Ishikawa (cell line): Measurements from ENCODE around the gene ZBTB20.

Experiments
- CEBPB ChIP-seq: IDR thresholded peaks from 2 replicates; pipeline ENCODE4 v1.6.1; 2012
- CREB1 ChIP-seq: IDR thresholded peaks from 2 replicates; pipeline ENCODE4 v1.6.1; 2012; ENCODE audit warnings: low read depth
- EGR1 ChIP-seq: IDR thresholded peaks from 2 replicates; pipeline ENCODE4 v1.6.1; 2012
- EP300 ChIP-seq: IDR thresholded peaks from 2 replicates; pipeline ENCODE4 v1.6.1; 2012; ENCODE audit warnings: borderline replicate concordance
- FOXM1 ChIP-seq: IDR thresholded peaks from 2 replicates; pipeline ENCODE4 v1.6.1; 2012; ENCODE audit warnings: low read depth, borderline replicate concordance
- MAX ChIP-seq: IDR thresholded peaks from 2 replicates; pipeline ENCODE4 v1.6.1; 2012
- NFIC ChIP-seq: IDR thresholded peaks from 2 replicates; pipeline ENCODE4 v1.6.1; 2012
- RAD21 ChIP-seq: IDR thresholded peaks from 2 replicates; pipeline ENCODE4 v1.6.1; 2012; ENCODE audit warnings: low read depth
- TAF1 ChIP-seq: IDR thresholded peaks from 2 replicates; pipeline ENCODE4 v1.6.1; 2012; ENCODE audit warnings: low read depth, mild to moderate bottlenecking
- TCF12 ChIP-seq: IDR thresholded peaks from 2 replicates; pipeline ENCODE4 v1.6.1; 2012; ENCODE audit warnings: low read depth
- TEAD4 ChIP-seq: IDR thresholded peaks from 2 replicates; pipeline ENCODE4 v1.6.1; 2012
- USF1 ChIP-seq: IDR thresholded peaks from 2 replicates; pipeline ENCODE4 v1.6.1; 2012
- YY1 ChIP-seq: IDR thresholded peaks from 2 replicates; pipeline ENCODE4 v1.6.1; 2012; ENCODE audit warnings: low read depth
- ZBTB7A ChIP-seq: IDR thresholded peaks from 2 replicates; pipeline ENCODE4 v1.6.1; 2012; ENCODE audit warnings: low read depth
- TF ChIP-seq, protein P1 (sequence below): IDR thresholded peaks from 2 replicates; pipeline ENCODE4 v1.6.1; 2012; ENCODE audit warnings: low read depth, mild to moderate bottlenecking

The ZBTB20 gene

GRCh38 chr3:114872050-114872449 lies 275.0 kb downstream of the ZBTB20 start:
- no peak for TF ChIP-seq CEBPB
- no peak for TF ChIP-seq USF1
- TF ChIP-seq EGR1: no peak
- no peak for TF ChIP-seq FOXM1
- TF ChIP-seq TAF1: no peak
- no peak for TF ChIP-seq TEAD4
- TF ChIP-seq NFIC: no peak
- TF ChIP-seq TCF12: no peak
- TF ChIP-seq ZBTB7A: no peak
- no peak for TF ChIP-seq RAD21
- TF ChIP-seq, protein P1, sequence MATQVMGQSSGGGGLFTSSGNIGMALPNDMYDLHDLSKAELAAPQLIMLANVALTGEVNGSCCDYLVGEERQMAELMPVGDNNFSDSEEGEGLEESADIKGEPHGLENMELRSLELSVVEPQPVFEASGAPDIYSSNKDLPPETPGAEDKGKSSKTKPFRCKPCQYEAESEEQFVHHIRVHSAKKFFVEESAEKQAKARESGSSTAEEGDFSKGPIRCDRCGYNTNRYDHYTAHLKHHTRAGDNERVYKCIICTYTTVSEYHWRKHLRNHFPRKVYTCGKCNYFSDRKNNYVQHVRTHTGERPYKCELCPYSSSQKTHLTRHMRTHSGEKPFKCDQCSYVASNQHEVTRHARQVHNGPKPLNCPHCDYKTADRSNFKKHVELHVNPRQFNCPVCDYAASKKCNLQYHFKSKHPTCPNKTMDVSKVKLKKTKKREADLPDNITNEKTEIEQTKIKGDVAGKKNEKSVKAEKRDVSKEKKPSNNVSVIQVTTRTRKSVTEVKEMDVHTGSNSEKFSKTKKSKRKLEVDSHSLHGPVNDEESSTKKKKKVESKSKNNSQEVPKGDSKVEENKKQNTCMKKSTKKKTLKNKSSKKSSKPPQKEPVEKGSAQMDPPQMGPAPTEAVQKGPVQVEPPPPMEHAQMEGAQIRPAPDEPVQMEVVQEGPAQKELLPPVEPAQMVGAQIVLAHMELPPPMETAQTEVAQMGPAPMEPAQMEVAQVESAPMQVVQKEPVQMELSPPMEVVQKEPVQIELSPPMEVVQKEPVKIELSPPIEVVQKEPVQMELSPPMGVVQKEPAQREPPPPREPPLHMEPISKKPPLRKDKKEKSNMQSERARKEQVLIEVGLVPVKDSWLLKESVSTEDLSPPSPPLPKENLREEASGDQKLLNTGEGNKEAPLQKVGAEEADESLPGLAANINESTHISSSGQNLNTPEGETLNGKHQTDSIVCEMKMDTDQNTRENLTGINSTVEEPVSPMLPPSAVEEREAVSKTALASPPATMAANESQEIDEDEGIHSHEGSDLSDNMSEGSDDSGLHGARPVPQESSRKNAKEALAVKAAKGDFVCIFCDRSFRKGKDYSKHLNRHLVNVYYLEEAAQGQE: no peak
- TF ChIP-seq EP300: no peak
- no peak for TF ChIP-seq CREB1
- TF ChIP-seq YY1: no peak
- TF ChIP-seq MAX: no peak

- TF ChIP-seq RAD21 (no peak), CREB1 (no peak), MAX (no peak), TAF1 (no peak), EGR1 (no peak), TEAD4 (no peak), TCF12 (no peak)
- TF ChIP-seq, protein P1: no peak
These were observed 279.1 kb downstream of the ZBTB20 start for GRCh38 chr3:114867835-114868503.

- TF ChIP-seq EGR1 (no peak), FOXM1 (no peak), TAF1 (no peak)
- TF ChIP-seq, protein P1: no peak
These were observed 279.7 kb downstream of the ZBTB20 start for GRCh38 chr3:114867359-114867758.

DNA sequence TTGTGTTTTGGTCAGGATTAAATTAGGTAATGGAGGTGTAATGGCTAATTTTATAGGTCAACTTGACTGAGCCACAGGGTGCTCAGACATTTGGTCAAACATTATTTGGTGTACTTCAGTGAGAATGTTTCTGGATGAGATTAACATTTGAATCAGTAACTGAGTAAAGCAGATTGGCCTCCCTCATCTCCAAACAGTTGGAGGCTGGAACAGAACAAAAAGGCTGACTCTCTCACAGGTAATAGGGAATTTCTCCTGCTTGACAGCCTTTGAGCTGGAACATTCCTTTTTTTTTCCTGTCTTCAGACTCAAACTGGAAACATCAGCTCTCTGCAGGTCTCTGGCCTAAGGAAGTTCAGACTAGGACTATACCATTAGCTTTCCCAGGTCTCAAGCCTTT lies 280.7 kb downstream of the ZBTB20 start:
- TF ChIP-seq TCF12 (no peak), CREB1 (no peak), MAX (no peak), CEBPB (no peak), EP300 (no peak), YY1 (no peak), TEAD4 (no peak), NFIC (no peak), USF1 (no peak), RAD21 (no peak), EGR1 (no peak), FOXM1 (no peak), ZBTB7A (no peak), TAF1 (no peak)
- TF ChIP-seq, protein P1: no peak
